CD14-positive monocyte (primary cell): ENCODE data around the gene CSTPP1. TPM values are rescaled to one million over a fixed set of nuclear protein-coding genes. Genes with fewer than 3 reads are reported as not detected.

Source experiments
- DNase-seq, 3 donors: peaks; one replicate each; pipeline ENCODE4 v3.0.0-alpha.2; 2011 to 2022
- H2AFZ ChIP-seq: 2 replicates; pipeline ENCODE4 v1.6.0; 2012; ENCODE audit warnings: mild to moderate bottlenecking, low read depth, low read length, inconsistent platforms; ENCODE audit not compliant: insufficient read depth, poor library complexity, severe bottlenecking
- H3K27ac ChIP-seq, 2 donors: 1 replicate in 1 of 2; 2 replicates in 1 of 2; pipeline ENCODE4 v1.5.1; 2012 to 2013; ENCODE audit warnings: low read length in 2 of 2, control low read depth in 1 of 2, inconsistent platforms in 1 of 2, low read depth in 1 of 2, mild to moderate bottlenecking in 1 of 2
- H3K27me3 ChIP-seq, 2 donors: one replicate each; pipeline versions ENCODE4 v1.6.0 to v1.6.1; 2011 to 2013; ENCODE audit warnings: low read length in 2 of 2; ENCODE audit not compliant: control insufficient read depth in 2 of 2, insufficient read depth in 2 of 2
- H3K36me3 ChIP-seq, 2 donors: replicated peaks in 1 of 2; 1 replicate in 1 of 2; 2 replicates in 1 of 2; pipeline versions ENCODE4 v1.5.1 to v1.6.1; 2012 to 2013; ENCODE audit warnings: low read length in 2 of 2, control low read depth in 1 of 2, inconsistent platforms in 1 of 2, mild to moderate bottlenecking in 1 of 2; ENCODE audit not compliant: insufficient read depth in 2 of 2, control insufficient read depth in 1 of 2
- H3K4me1 ChIP-seq, 2 donors: 1 replicate in 1 of 2; 2 replicates in 1 of 2; pipeline versions ENCODE4 v1.5.1 to v1.6.1; 2012 to 2013; ENCODE audit warnings: low read length in 2 of 2, control low read depth in 1 of 2, inconsistent platforms in 1 of 2, mild to moderate bottlenecking in 1 of 2, moderate library complexity in 1 of 2; ENCODE audit not compliant: insufficient read depth in 2 of 2, control insufficient read depth in 1 of 2
- H3K4me2 ChIP-seq: replicated peaks from 2 replicates; pipeline ENCODE3; 2012; ENCODE audit warnings: low read length, moderate library complexity, mild to moderate bottlenecking; ENCODE audit not compliant: poor library complexity, severe bottlenecking; ENCODE audit errors: extremely low read depth
- H3K4me3 ChIP-seq, 3 experiments: fragments of 200-600 bp in 1 of 3; sonication (generic) in 1 of 3; replicated peaks in 1 of 3; 1 replicate in 2 of 3; 2 replicates in 1 of 3; pipeline ENCODE4 v1.5.1; 2011 to 2013; ENCODE audit warnings: low read length in 3 of 3, mild to moderate bottlenecking in 3 of 3, control low read depth in 2 of 3, low read depth in 2 of 3, inconsistent platforms in 1 of 3, moderate library complexity in 1 of 3
- H3K79me2 ChIP-seq: 2 replicates; pipeline ENCODE4 v1.6.0; 2012; ENCODE audit warnings: mild to moderate bottlenecking, control low read depth, inconsistent platforms, low read length, moderate library complexity; ENCODE audit not compliant: insufficient read depth
- H3K9ac ChIP-seq: 2 replicates; pipeline ENCODE4 v1.6.0; 2017; ENCODE audit warnings: low read length, mild to moderate bottlenecking; ENCODE audit not compliant: insufficient read depth, poor library complexity, severe bottlenecking
- H3K9me3 ChIP-seq, 2 donors: replicated peaks in 1 of 2; 1 replicate in 1 of 2; 2 replicates in 1 of 2; pipeline versions ENCODE4 v1.5.1 to v1.6.1; 2012 to 2013; ENCODE audit warnings: low read length in 2 of 2, control low read depth in 1 of 2; ENCODE audit not compliant: control insufficient read depth in 1 of 2, insufficient read depth in 1 of 2
- H4K20me1 ChIP-seq: 2 replicates; pipeline ENCODE4 v1.6.0; 2012; ENCODE audit warnings: mild to moderate bottlenecking, low read length, control low read depth, moderate library complexity; ENCODE audit not compliant: insufficient read depth
- H3K27ac Mint-ChIP-seq, 7 donors: one replicate each; pipeline ENCODE4 v1.8.0; 2020; ENCODE audit warnings: mild to moderate bottlenecking in 7 of 7, mixed read lengths in 7 of 7, moderate library complexity in 6 of 7, inconsistent platforms in 2 of 7
- H3K27me3 Mint-ChIP-seq, 3 donors: one replicate each; pipeline ENCODE4 v1.8.0; 2021 to 2022; ENCODE audit warnings: low read depth in 3 of 3, mild to moderate bottlenecking in 3 of 3, mixed read lengths in 3 of 3, moderate library complexity in 3 of 3, inconsistent platforms in 1 of 3
- H3K36me3 Mint-ChIP-seq, 2 donors: one replicate each; pipeline ENCODE4 v1.8.0; 2020; ENCODE audit warnings: mixed read lengths in 2 of 2, inconsistent platforms in 1 of 2, mild to moderate bottlenecking in 1 of 2
- H3K4me1 Mint-ChIP-seq: one replicate; pipeline ENCODE4 v1.8.0; 2020; ENCODE audit warnings: mild to moderate bottlenecking, mixed read lengths
- H3K4me3 Mint-ChIP-seq, 2 donors: one replicate each; pipeline ENCODE4 v1.8.0; 2020; ENCODE audit warnings: mild to moderate bottlenecking in 2 of 2, mixed read lengths in 2 of 2, moderate library complexity in 1 of 2
- H3K9me3 Mint-ChIP-seq, 7 donors: one replicate each; pipeline ENCODE4 v1.8.0; 2020 to 2022; ENCODE audit warnings: mixed read lengths in 7 of 7, mild to moderate bottlenecking in 6 of 7, moderate library complexity in 6 of 7, inconsistent platforms in 2 of 7
- CTCF ChIP-seq: fragments of 200-600 bp; IDR thresholded peaks from one replicate; pipeline ENCODE4 v1.8.0; 2022; ENCODE audit warnings: antibody characterized with exemption, mild to moderate bottlenecking
- WGBS: methylation state at CpG from one replicate; pipeline ENCODE4 v1.1.5; 2013; ENCODE audit warnings: missing lambda C conversion rate; ENCODE audit not compliant: insufficient coverage; 5-methylcytosine and 5-hydroxymethylcytosine counted together
- intact Hi-C, 2 donors: fragments of 100-400 bp; cut with micrococcal nuclease; formaldehyde crosslinking; loops; one replicate each; pipeline versions ENCODE4 v1.15.0 to v1.15.1; 2023
- polyA plus RNA-seq, 3 donors: library from polyadenylated mRNA; depleted of rRNA in 1 of 3; unstranded in 2 of 3; stranded (reverse) in 1 of 3; fragments of 300-500 nt in 2 of 3; fragments of >200 nt in 1 of 3; fragmentation: Illumina TruSeq in 2 of 3; gene quantifications; 1 replicate in 2 of 3; 2 replicates in 1 of 3; pipeline ENCODE4 v1.2.3, GENCODE V29; 2012 to 2021

The CSTPP1 gene
- polyA plus RNA-seq, 3 donors, result 4.5 to 6.5 (median 5.9) TPM

GRCh38 chr11:47131136-47131535, 194.6 kb downstream of the CSTPP1 start:
- Histone ChIP-seq H3K79me2 (no peaks in the 10 kb centered on the region), H3K4me1 (no peaks in the 10 kb centered on the region), H3K9ac (no peak overlapping the region), H2AFZ (no peak overlapping the region), H3K4me3 (no peak overlapping the region), H4K20me1 (no peaks in the 10 kb centered on the region), H3K27ac (no peak overlapping the region), H3K9me3 (no peaks in the 10 kb centered on the region), H3K27me3 (no peaks in the 10 kb centered on the region), H3K36me3 (no peaks in the 10 kb centered on the region), H3K4me2 (no peak overlapping the region)
- no peak for TF ChIP-seq CTCF
- Mint-ChIP-seq H3K36me3 (no peaks in the 10 kb centered on the region), H3K27me3 (no peaks in the 10 kb centered on the region), H3K9me3 (no peaks in the 10 kb centered on the region), H3K4me3 (no peak overlapping the region), H3K4me1 (no peaks in the 10 kb centered on the region), H3K27ac (no peak overlapping the region)
- no CpG with 5 or more reads among the region's 2 CpGs for WGBS
- DNase-seq, result no peak
- intact Hi-C loops, result no loop called here

- Histone ChIP-seq H4K20me1 (no peaks in the 10 kb centered on the region), H3K27ac (no peak overlapping the region), H3K9me3 (no peaks in the 10 kb centered on the region), H3K79me2 (no peaks in the 10 kb centered on the region), H2AFZ (no peak overlapping the region), H3K9ac (no peak overlapping the region), H3K27me3 (no peaks in the 10 kb centered on the region), H3K4me2 (no peak overlapping the region), H3K4me1 (no peaks in the 10 kb centered on the region), H3K4me3 (no peak overlapping the region), H3K36me3 (no peaks in the 10 kb centered on the region)
- Mint-ChIP-seq H3K4me1 (no peaks in the 10 kb centered on the region), H3K4me3 (no peak overlapping the region), H3K36me3 (peaks cover 0 to 2% of the 10 kb centered on the region in 2 donors), H3K9me3 (no peaks in the 10 kb centered on the region), H3K27me3 (no peaks in the 10 kb centered on the region), H3K27ac (no peak overlapping the region)
- intact Hi-C loops, result no loop called here
- no peak for TF ChIP-seq CTCF
- DNase-seq, result no peak
These were observed 195.9 kb downstream of the CSTPP1 start for GRCh38 chr11:47132490-47132889.
